Measurements from ENCODE around the gene CLDN10.

- no peak for TF ChIP-seq CTCF (IDR thresholded peaks at IDR 0.05; ENCODE audit: low read depth, low read length)
- no peak for TF ChIP-seq EZH2phosphoT487 (IDR thresholded peaks at IDR 0.05; ENCODE audit: low read depth)
Measured at GRCh38 chr13:95601216-95601615, 48.7 kb downstream of the CLDN10 start.

Data from OCI-LY3 (cell line).